Psoas muscle (tissue), 8 donors: ENCODE results near the gene FLT3. TPM values are rescaled to one million over a fixed set of nuclear protein-coding genes. Genes with fewer than 3 reads are reported as not detected.

ENCODE experiments used
- ATAC-seq, 4 donors: fragments of 200-7000 bp; cut with Tn5 transposase; one replicate each; pipeline ENCODE4 v1.9.1; 2020; ENCODE audit warnings: moderate library complexity in 3 of 4, mild to moderate bottlenecking in 2 of 4
- DNase-seq, 2 donors: peaks; one replicate each; pipeline ENCODE4 v3.0.0-alpha.2; 2020
- H3K27ac ChIP-seq: fragments of 200-600 bp; one replicate; pipeline ENCODE4 v1.8.0; 2022
- H3K27me3 ChIP-seq, 3 donors: fragments of 200-600 bp in 1 of 3; one replicate each; pipeline versions ENCODE4 v1.6.1 to v1.8.0; 2013 to 2022; ENCODE audit warnings: low read length in 2 of 3, mild to moderate bottlenecking in 2 of 3, moderate library complexity in 1 of 3; ENCODE audit not compliant: insufficient read depth in 3 of 3
- H3K36me3 ChIP-seq, 2 donors: fragments of 200-600 bp in 1 of 2; one replicate each; pipeline versions ENCODE4 v1.6.1 to v1.8.0; 2013 to 2022; ENCODE audit warnings: low read depth in 1 of 2, mild to moderate bottlenecking in 1 of 2, moderate library complexity in 1 of 2; ENCODE audit not compliant: insufficient read depth in 1 of 2
- H3K4me1 ChIP-seq: fragments of 200-600 bp; one replicate; pipeline ENCODE4 v1.8.0; 2022
- H3K4me3 ChIP-seq: fragments of 200-600 bp; one replicate; pipeline ENCODE4 v1.8.0; 2022; ENCODE audit warnings: mild to moderate bottlenecking
- H3K9me3 ChIP-seq: fragments of 200-600 bp; one replicate; pipeline ENCODE4 v1.8.0; 2022
- WGBS, 3 donors: extraction: QIAGEN DNeasy Blood & Tissue Kit; methylation state at CpG; one replicate each; pipeline versions ENCODE4 v1.1.6 to v1.1.7; 2013; 5-methylcytosine and 5-hydroxymethylcytosine counted together
- intact Hi-C, 2 donors: fragments of 100-400 bp; cut with DNase I; formaldehyde crosslinking; loops; one replicate each; pipeline versions ENCODE4 v1.11.0 to v1.14.2; 2022
- polyA plus RNA-seq, 3 donors: library from polyadenylated mRNA; stranded (reverse); fragments of 200-250 nt; gene quantifications; one replicate each; pipeline ENCODE4 v1.2.3, GENCODE V29; 2013
- total RNA-seq, 4 donors: library from RNA; stranded (reverse); fragmentation: NEBNext Ultra II Directional in 2 of 4; extraction: Animal tissue kit (Norgen Biotek cat#: 25700) in 2 of 4; gene quantifications; one replicate each; pipeline versions ENCODE4 v1.2.1 to v1.2.4, GENCODE V29; 2021 to 2023
- TF ChIP-seq, protein P1 (sequence below): fragments of 200-600 bp; IDR thresholded peaks from one replicate; pipeline ENCODE4 v1.8.0; 2022; ENCODE audit warnings: antibody characterized with exemption
- donor health status: healthy with polysubstance abuse.
- donor health status: DM: no; HTN: no; CAD: no; lungs with moderate emphysema.
- donor health status: Bipolar disorder and iron deficiency.
- donor health status: healthy.
- donor health status: DM: yes; HTN: yes; CAD: no.
- donor health status: DM: no; HTN: no; CAD: no.
- donor health status: DM: no; HTN: no; CAD: no.
- donor health status: DM: yes; HTN: yes; CAD: no.

Gene FLT3
- total and polyA plus RNA-seq, 7 donors, result 0.04 to 0.19 (median 0.06) TPM; not detected in 2

DNA sequence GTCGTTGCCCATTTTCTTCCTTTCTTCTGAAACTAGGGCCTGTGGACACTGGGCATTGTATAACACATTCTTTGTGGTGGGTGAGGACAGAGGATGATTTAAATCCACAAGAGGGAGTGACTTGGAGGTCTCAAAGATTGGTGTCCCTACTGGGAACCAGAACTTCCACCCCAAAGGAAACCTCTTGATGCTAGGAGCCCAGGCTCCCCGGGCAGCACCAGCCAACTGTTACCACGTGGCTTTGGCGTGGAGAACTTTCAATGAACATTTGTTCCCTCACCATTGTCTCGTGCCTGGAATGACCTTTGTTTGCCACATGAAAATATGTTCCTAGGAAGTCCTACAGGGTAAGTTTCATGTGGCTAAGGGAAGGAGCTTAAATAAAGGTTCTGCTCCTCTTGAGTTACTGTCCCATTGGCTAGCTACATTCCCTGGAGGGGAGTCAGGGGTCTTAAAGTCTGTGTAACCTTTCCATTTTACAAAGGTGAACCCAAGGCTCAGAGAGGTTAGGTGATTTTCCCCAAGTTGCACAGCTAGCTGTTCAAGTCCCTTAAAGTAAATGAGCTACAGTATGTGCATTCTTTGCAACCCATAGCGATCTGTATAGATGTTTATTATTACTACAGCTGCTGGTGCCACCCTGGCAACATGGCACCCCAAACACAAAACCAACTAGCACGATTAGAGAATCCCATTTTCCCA lies 126.3 kb downstream of the FLT3 start:
- Histone ChIP-seq H3K9me3 (no peaks in the 10 kb centered on the region), H3K4me3 (no peak overlapping the region), H3K4me1 (no peaks in the 10 kb centered on the region), H3K27me3 (peaks cover 7 to 90% (median 40%) of the 10 kb centered on the region in 3 donors), H3K36me3 (no peaks in the 10 kb centered on the region), H3K27ac (no peak overlapping the region)
- no peak for DNase-seq
- intact Hi-C loops, result no loop called here
- ATAC-seq, result no peak
- WGBS, 3 donors, result 17 to 20% (median 19%) methylated on average over 7 of the region's 7 CpGs
- TF ChIP-seq, protein P1, sequence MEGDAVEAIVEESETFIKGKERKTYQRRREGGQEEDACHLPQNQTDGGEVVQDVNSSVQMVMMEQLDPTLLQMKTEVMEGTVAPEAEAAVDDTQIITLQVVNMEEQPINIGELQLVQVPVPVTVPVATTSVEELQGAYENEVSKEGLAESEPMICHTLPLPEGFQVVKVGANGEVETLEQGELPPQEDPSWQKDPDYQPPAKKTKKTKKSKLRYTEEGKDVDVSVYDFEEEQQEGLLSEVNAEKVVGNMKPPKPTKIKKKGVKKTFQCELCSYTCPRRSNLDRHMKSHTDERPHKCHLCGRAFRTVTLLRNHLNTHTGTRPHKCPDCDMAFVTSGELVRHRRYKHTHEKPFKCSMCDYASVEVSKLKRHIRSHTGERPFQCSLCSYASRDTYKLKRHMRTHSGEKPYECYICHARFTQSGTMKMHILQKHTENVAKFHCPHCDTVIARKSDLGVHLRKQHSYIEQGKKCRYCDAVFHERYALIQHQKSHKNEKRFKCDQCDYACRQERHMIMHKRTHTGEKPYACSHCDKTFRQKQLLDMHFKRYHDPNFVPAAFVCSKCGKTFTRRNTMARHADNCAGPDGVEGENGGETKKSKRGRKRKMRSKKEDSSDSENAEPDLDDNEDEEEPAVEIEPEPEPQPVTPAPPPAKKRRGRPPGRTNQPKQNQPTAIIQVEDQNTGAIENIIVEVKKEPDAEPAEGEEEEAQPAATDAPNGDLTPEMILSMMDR, result no peak

DNA sequence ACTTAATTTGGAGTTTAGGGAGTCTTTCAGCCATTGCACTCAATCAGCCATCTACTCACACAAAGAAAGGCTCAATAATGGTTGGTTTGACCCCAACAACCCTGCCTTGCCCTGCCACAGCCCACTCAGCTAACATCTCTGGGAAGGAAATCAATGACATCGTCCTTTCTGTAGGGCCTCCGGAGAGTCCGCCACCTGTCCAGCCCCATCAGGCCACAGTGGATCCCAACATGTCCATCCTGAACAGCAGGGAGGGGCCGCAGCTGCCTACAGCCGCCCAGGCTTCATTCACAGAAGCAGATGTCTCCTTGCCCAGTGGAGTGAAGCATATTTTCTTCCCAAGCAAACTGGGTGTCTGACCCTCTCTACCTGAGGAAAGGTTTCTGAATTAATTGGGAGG lies 127.1 kb downstream of the FLT3 start:
- H3K9me3 ChIP-seq, result no peaks in the 10 kb centered on the region
- peaks cover 3% of the 10 kb centered on the region for H3K4me1 ChIP-seq
- peaks cover 6 to 90% (median 45%) of the 10 kb centered on the region in 3 donors for H3K27me3 ChIP-seq
- intact Hi-C loops, result no loop called here
- no peak for DNase-seq
- 29 to 31% (median 31%) methylated on average over 5 of the region's 5 CpGs for WGBS, 3 donors
- H3K36me3 ChIP-seq, result no peaks in the 10 kb centered on the region
- TF ChIP-seq, protein P1, result no peak
- H3K27ac ChIP-seq, result no peak overlapping the region
- no peak for ATAC-seq
- H3K4me3 ChIP-seq, result no peak overlapping the region

DNA sequence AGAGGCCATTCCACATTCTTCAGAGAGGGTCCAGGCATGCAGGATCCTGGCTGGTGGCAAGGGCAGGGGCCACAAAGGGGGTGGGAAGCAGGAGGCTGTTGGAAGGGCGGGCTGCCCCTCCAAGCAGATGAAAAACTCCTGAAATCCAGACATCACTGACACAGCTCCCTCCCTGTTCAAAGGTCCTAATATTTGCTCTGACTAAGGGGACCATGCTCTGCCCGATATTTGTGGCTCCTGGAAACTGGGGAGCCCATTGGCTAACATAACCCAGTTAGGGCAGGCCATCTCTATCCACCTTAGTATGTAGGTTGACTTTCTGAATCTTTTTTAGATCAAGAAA lies 127.9 kb downstream of the FLT3 start:
- DNase-seq (no peak), ATAC-seq (no peak)
- TF ChIP-seq, protein P1, result no peak
- H3K9me3 ChIP-seq, result no peaks in the 10 kb centered on the region
- no peak overlapping the region for H3K4me3 ChIP-seq
- no peak overlapping the region for H3K27ac ChIP-seq
- peaks cover 8% of the 10 kb centered on the region for H3K4me1 ChIP-seq
- 73 to 88% (median 75%) methylated on average over 2 of the region's 2 CpGs for WGBS, 3 donors
- H3K27me3 ChIP-seq, result peaks cover 6 to 90% (median 46%) of the 10 kb centered on the region in 3 donors
- H3K36me3 ChIP-seq, result no peaks in the 10 kb centered on the region
- intact Hi-C loops, result no loop called here

DNA sequence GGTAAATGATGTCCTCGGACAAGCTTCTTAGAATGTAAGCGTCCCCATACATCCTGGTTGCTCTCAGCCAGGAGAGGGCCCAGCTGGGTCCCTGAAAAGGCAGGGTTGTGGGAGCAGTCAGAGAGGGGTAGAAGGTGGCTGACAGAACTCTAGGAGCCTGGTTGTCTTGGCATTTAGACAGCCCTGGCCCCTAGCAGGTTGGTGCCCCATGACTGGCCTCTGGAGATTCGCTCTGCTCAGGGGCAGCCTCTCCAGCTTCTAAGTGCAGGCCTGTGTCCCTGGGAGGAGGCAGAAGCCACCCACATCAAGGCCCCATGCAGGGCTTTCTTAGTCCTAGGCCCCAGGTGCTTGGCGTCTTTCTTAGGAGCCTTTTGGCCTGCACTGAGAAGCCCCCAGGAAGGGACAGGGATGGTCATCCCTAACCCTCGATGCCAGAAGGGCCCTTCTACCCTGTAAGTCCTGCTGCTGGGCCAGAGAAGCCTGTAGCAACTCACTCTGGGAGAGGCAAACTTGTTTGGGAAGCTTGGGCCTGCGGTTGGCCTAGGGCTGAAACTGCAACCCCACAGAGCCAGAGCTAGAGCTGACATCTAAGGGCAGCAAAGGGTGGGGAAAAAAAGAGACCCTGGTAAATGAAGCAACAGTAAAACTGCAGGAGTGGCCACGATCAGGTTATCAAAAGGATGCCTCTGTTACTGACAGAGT lies 128.4 kb downstream of the FLT3 start:
- 60 to 64% (median 62%) methylated on average over 7 of the region's 7 CpGs for WGBS, 3 donors
- no peaks in the 10 kb centered on the region for H3K36me3 ChIP-seq
- no peaks in the 10 kb centered on the region for H3K9me3 ChIP-seq
- TF ChIP-seq, protein P1, result no peak
- H3K27ac ChIP-seq, result no peak overlapping the region
- intact Hi-C loops, result no loop called here
- ATAC-seq (no peak), DNase-seq (no peak)
- no peak overlapping the region for H3K4me3 ChIP-seq
- H3K4me1 ChIP-seq, result peaks cover 8% of the 10 kb centered on the region
- H3K27me3 ChIP-seq, result peaks cover 6 to 90% (median 44%) of the 10 kb centered on the region in 3 donors
